ENCODE data around the gene GET4. TPM values are rescaled to one million over a fixed set of nuclear protein-coding genes. Genes with fewer than 3 reads are reported as not detected.

The GET4 gene
- total and polyA plus RNA-seq, 4 donors = 19.5 to 34.7 (median 27.3) TPM

DNA sequence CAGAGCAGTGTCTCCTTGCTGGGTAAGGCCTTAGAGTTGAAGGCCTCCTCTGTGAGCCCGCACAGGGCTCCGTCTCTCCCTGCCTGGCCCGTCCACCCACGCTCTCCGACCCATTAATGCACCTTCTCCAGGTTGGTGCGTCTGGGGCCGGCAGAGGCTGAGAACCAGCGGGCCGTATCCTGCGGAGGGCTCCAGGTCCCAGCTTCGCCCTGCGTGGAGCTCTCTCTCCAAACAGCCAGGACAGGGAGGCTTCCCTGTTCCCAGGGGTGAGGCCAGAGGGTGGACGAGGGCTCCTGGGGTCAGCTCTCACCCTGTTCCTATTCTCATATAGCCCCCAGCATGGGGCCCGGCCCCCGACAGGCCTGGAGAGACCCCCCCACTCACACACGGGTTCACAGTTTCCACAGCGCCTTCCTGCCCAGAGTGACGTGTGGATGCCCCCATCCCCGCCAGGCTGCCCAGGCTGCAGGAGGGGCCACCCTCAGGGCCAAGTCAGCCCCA lies 34.6 kb downstream of the GET4 start:
- Histone ChIP-seq H3K4me1 (ENCODE audit: control insufficient read depth in 4 of 4, insufficient read depth in 4 of 4, low read length in 3 of 4) (peaks cover 0 to 7% (median 0%) of the 10 kb centered on the region in 4 donors), H3K27ac (ENCODE audit: low read depth in 1 of 2, low read length in 2 of 2) (no peak overlapping the region), H3K36me3 (ENCODE audit: control insufficient read depth in 4 of 4, insufficient read depth in 3 of 4, low read depth in 1 of 4, low read length in 3 of 4) (no peaks in the 10 kb centered on the region), H3K9ac (ENCODE audit: low read depth in 1 of 2, low read length in 2 of 2) (no peak overlapping the region), H3K27me3 (ENCODE audit: control insufficient read depth in 4 of 4, insufficient read depth in 4 of 4, low read length in 3 of 4) (no peaks in the 10 kb centered on the region), H3K9me3 (ENCODE audit: control insufficient read depth in 4 of 4, low read length in 3 of 4) (no peaks in the 10 kb centered on the region), H3K4me3 (ENCODE audit: low read depth in 1 of 3, low read length in 3 of 3) (no peak overlapping the region)
- DNase-seq (ENCODE audit: low spot score) = no peak
- 84% methylated on average over 19 of the region's 19 CpGs for WGBS
- TF ChIP-seq, protein P1, sequence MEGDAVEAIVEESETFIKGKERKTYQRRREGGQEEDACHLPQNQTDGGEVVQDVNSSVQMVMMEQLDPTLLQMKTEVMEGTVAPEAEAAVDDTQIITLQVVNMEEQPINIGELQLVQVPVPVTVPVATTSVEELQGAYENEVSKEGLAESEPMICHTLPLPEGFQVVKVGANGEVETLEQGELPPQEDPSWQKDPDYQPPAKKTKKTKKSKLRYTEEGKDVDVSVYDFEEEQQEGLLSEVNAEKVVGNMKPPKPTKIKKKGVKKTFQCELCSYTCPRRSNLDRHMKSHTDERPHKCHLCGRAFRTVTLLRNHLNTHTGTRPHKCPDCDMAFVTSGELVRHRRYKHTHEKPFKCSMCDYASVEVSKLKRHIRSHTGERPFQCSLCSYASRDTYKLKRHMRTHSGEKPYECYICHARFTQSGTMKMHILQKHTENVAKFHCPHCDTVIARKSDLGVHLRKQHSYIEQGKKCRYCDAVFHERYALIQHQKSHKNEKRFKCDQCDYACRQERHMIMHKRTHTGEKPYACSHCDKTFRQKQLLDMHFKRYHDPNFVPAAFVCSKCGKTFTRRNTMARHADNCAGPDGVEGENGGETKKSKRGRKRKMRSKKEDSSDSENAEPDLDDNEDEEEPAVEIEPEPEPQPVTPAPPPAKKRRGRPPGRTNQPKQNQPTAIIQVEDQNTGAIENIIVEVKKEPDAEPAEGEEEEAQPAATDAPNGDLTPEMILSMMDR (IDR thresholded peaks at IDR 0.05; ENCODE audit: low read depth, low read length, missing input control) = no peak
- TF ChIP-seq SP1 (IDR thresholded peaks at IDR 0.05) = no peak
- no peak for TF ChIP-seq RAD21 (IDR thresholded peaks at IDR 0.05)
- TF ChIP-seq, protein P2, sequence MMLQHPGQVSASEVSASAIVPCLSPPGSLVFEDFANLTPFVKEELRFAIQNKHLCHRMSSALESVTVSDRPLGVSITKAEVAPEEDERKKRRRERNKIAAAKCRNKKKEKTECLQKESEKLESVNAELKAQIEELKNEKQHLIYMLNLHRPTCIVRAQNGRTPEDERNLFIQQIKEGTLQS (IDR thresholded peaks at IDR 0.05) = no peak
- TF ChIP-seq NR2F2 (IDR thresholded peaks at IDR 0.05) = no peak
- TF ChIP-seq GABPA (IDR thresholded peaks at IDR 0.05 in 1 of 2, conservative IDR thresholded peaks at IDR 0.05 in 1 of 2) = no peak
- TF ChIP-seq JUND (IDR thresholded peaks at IDR 0.05) = no peak
- TF ChIP-seq HNF4G (IDR thresholded peaks at IDR 0.05) = no peak
- no peak for TF ChIP-seq FOXA1 (IDR thresholded peaks at IDR 0.05)
- TF ChIP-seq, protein P3, sequence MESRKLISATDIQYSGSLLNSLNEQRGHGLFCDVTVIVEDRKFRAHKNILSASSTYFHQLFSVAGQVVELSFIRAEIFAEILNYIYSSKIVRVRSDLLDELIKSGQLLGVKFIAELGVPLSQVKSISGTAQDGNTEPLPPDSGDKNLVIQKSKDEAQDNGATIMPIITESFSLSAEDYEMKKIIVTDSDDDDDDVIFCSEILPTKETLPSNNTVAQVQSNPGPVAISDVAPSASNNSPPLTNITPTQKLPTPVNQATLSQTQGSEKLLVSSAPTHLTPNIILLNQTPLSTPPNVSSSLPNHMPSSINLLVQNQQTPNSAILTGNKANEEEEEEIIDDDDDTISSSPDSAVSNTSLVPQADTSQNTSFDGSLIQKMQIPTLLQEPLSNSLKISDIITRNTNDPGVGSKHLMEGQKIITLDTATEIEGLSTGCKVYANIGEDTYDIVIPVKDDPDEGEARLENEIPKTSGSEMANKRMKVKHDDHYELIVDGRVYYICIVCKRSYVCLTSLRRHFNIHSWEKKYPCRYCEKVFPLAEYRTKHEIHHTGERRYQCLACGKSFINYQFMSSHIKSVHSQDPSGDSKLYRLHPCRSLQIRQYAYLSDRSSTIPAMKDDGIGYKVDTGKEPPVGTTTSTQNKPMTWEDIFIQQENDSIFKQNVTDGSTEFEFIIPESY (IDR thresholded peaks at IDR 0.05) = no peak

DNA sequence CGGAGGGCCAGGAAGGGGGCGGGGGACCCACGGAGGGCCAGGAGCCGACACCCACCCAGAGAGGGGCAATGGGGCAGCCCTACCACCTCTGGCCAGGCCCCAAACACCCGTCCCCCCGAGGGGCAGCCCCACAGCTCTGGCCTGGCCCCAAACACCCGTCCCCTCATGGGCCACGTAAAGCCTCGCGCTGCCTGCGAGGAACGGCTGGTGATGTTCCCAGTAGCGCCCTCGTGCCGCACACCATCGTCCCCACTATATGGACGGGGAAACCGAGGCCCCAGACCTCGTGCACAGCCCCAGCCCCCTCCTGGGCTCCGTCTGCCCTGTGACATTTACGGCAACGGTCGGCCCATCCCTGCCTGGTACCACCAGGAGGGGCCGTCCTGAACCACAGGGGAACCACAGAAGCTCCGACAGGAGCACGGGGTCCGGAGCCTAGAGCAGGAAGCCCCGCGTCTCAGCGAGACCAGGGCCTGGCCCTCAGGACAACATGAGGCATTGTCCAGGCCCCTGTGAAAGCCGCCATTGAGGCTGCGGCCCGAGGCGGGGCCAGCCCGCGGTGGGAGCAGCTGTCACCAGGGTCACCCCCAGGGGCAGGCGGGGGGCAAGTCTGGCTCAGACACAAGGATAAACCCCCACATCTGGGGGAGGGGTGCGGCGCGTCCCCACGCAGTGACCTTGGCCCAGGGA lies 35.6 kb downstream of the GET4 start:
- H3K4me1 ChIP-seq (ENCODE audit: control insufficient read depth in 4 of 4, insufficient read depth in 4 of 4, low read length in 3 of 4) = peaks cover 0 to 7% (median 0%) of the 10 kb centered on the region in 4 donors

More for the DNA sequence above, 35.6 kb downstream of the GET4 start:
- Histone ChIP-seq H3K9ac (ENCODE audit: low read depth in 1 of 2, low read length in 2 of 2) (no peak overlapping the region), H3K27ac (ENCODE audit: low read depth in 1 of 2, low read length in 2 of 2) (no peak overlapping the region), H3K4me3 (ENCODE audit: low read depth in 1 of 3, low read length in 3 of 3) (no peak overlapping the region), H3K27me3 (ENCODE audit: control insufficient read depth in 4 of 4, insufficient read depth in 4 of 4, low read length in 3 of 4) (no peaks in the 10 kb centered on the region), H3K36me3 (ENCODE audit: control insufficient read depth in 4 of 4, insufficient read depth in 3 of 4, low read depth in 1 of 4, low read length in 3 of 4) (no peaks in the 10 kb centered on the region), H3K9me3 (ENCODE audit: control insufficient read depth in 4 of 4, low read length in 3 of 4) (no peaks in the 10 kb centered on the region)
- 91% methylated on average over 41 of the region's 41 CpGs for WGBS
- no peak for DNase-seq (ENCODE audit: low spot score)
- TF ChIP-seq, protein P1 (IDR thresholded peaks at IDR 0.05; ENCODE audit: low read depth, low read length, missing input control) = no peak
- TF ChIP-seq, protein P2 (IDR thresholded peaks at IDR 0.05) = no peak
- TF ChIP-seq, protein P4, sequence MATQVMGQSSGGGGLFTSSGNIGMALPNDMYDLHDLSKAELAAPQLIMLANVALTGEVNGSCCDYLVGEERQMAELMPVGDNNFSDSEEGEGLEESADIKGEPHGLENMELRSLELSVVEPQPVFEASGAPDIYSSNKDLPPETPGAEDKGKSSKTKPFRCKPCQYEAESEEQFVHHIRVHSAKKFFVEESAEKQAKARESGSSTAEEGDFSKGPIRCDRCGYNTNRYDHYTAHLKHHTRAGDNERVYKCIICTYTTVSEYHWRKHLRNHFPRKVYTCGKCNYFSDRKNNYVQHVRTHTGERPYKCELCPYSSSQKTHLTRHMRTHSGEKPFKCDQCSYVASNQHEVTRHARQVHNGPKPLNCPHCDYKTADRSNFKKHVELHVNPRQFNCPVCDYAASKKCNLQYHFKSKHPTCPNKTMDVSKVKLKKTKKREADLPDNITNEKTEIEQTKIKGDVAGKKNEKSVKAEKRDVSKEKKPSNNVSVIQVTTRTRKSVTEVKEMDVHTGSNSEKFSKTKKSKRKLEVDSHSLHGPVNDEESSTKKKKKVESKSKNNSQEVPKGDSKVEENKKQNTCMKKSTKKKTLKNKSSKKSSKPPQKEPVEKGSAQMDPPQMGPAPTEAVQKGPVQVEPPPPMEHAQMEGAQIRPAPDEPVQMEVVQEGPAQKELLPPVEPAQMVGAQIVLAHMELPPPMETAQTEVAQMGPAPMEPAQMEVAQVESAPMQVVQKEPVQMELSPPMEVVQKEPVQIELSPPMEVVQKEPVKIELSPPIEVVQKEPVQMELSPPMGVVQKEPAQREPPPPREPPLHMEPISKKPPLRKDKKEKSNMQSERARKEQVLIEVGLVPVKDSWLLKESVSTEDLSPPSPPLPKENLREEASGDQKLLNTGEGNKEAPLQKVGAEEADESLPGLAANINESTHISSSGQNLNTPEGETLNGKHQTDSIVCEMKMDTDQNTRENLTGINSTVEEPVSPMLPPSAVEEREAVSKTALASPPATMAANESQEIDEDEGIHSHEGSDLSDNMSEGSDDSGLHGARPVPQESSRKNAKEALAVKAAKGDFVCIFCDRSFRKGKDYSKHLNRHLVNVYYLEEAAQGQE (IDR thresholded peaks at IDR 0.05) = no peak
- no peak for TF ChIP-seq GABPA (IDR thresholded peaks at IDR 0.05 in 1 of 2, conservative IDR thresholded peaks at IDR 0.05 in 1 of 2)
- no peak for TF ChIP-seq YY1 (IDR thresholded peaks at IDR 0.05)
- TF ChIP-seq HNF4A (conservative IDR thresholded peaks at IDR 0.05) = no peak
- TF ChIP-seq HNF4G (IDR thresholded peaks at IDR 0.05) = no peak
- TF ChIP-seq, protein P5, sequence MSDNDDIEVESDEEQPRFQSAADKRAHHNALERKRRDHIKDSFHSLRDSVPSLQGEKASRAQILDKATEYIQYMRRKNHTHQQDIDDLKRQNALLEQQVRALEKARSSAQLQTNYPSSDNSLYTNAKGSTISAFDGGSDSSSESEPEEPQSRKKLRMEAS (IDR thresholded peaks at IDR 0.05) = no peak
- no peak for TF ChIP-seq EGR1 (IDR thresholded peaks at IDR 0.05; ENCODE audit: low read depth in 2 of 2)
